ENCODE results near the gene BRD9.
"Not testable (repeated sequence)": the region's sequence is repeated elsewhere in the genome, so short reads cannot be mapped to it uniquely, and the experiment has no call there.

BRD9 gene

GRCh38 chr5:892394-893136, at the start of gene BRD9, which contains the start of gene TRIP13:
Gene BRD9, minus strand, starts transcription at chr5:892801. Its CDS starts 144 bp downstream, at chr5:892657.
Gene TRIP13, plus strand, starts transcription at chr5:892884. Its CDS starts 115 bp downstream, at chr5:892999.
- peaks cover 68% of the 10 kb centered on the region for H3K36me3 ChIP-seq (ENCODE audit: insufficient read depth, low read length)
- H3K4me2 ChIP-seq (ENCODE audit: low read length) = peak within 1 kb of the TSS; percentile 76
- H3K9me3 ChIP-seq (ENCODE audit: low read length) = no peaks in the 10 kb centered on the region
- H3K27ac ChIP-seq (ENCODE audit: low read depth, low read length, poor library complexity, severe bottlenecking) = peak within 1 kb of the TSS; percentile 54
- no peak within 1 kb of the TSS for H2AFZ ChIP-seq (ENCODE audit: low read length)
- H3K9me2 ChIP-seq (ENCODE audit: low read depth, low read length) = no peaks in the 10 kb centered on the region
- no peaks in the 10 kb centered on the region for H3K27me3 ChIP-seq (ENCODE audit: insufficient read depth, low read length)
- H3K4me1 ChIP-seq (ENCODE audit: insufficient read depth, low read length, severe bottlenecking) = peaks cover 22% of the 10 kb centered on the region
- TF ChIP-seq, protein P1, sequence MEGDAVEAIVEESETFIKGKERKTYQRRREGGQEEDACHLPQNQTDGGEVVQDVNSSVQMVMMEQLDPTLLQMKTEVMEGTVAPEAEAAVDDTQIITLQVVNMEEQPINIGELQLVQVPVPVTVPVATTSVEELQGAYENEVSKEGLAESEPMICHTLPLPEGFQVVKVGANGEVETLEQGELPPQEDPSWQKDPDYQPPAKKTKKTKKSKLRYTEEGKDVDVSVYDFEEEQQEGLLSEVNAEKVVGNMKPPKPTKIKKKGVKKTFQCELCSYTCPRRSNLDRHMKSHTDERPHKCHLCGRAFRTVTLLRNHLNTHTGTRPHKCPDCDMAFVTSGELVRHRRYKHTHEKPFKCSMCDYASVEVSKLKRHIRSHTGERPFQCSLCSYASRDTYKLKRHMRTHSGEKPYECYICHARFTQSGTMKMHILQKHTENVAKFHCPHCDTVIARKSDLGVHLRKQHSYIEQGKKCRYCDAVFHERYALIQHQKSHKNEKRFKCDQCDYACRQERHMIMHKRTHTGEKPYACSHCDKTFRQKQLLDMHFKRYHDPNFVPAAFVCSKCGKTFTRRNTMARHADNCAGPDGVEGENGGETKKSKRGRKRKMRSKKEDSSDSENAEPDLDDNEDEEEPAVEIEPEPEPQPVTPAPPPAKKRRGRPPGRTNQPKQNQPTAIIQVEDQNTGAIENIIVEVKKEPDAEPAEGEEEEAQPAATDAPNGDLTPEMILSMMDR (IDR thresholded peaks at IDR 0.05; ENCODE audit: low read length) = no peak
- no peak for TF ChIP-seq EZH2 (IDR thresholded peaks at IDR 0.05; ENCODE audit: borderline replicate concordance, low read length)
- no peaks in the 10 kb centered on the region for H3F3A ChIP-seq (ENCODE audit: insufficient read depth, low read length)
- H4K20me1 ChIP-seq (ENCODE audit: insufficient read depth, low read length) = no peaks in the 10 kb centered on the region
- peak within 1 kb of the TSS; percentile 80 for H3K9ac ChIP-seq (ENCODE audit: low read length)
- peak within 1 kb of the TSS; percentile 74 for H3K4me3 ChIP-seq (ENCODE audit: low read depth, low read length, poor library complexity, severe bottlenecking)
- no peaks in the 10 kb centered on the region for H3K79me2 ChIP-seq (ENCODE audit: insufficient read depth, low read length)

- H3K36me3 ChIP-seq (ENCODE audit: insufficient read depth, low read length); H3K4me1 ChIP-seq (ENCODE audit: insufficient read depth, low read length, severe bottlenecking); H3K4me2 ChIP-seq (ENCODE audit: low read length); H3K27ac ChIP-seq (ENCODE audit: low read depth, low read length, poor library complexity, severe bottlenecking); H3K27me3 ChIP-seq (ENCODE audit: insufficient read depth, low read length); H3K9me2 ChIP-seq (ENCODE audit: low read depth, low read length); H3K79me2 ChIP-seq (ENCODE audit: insufficient read depth, low read length); H2AFZ ChIP-seq (ENCODE audit: low read length); H4K20me1 ChIP-seq (ENCODE audit: insufficient read depth, low read length); H3K9me3 ChIP-seq (ENCODE audit: low read length); H3F3A ChIP-seq (ENCODE audit: insufficient read depth, low read length); H3K4me3 ChIP-seq (ENCODE audit: low read depth, low read length, poor library complexity, severe bottlenecking); H3K9ac ChIP-seq (ENCODE audit: low read length): not testable (repeated sequence)
These were observed 48.1 kb upstream of the BRD9 start for GRCh38 chr5:940741-941140.

- no peak overlapping the region for H3K4me2 ChIP-seq (ENCODE audit: low read length)
- H3K9ac ChIP-seq (ENCODE audit: low read length) = no peak overlapping the region
- H4K20me1 ChIP-seq (ENCODE audit: insufficient read depth, low read length) = no peaks in the 10 kb centered on the region
- no peaks in the 10 kb centered on the region for H3K9me3 ChIP-seq (ENCODE audit: low read length)
- H3K27ac ChIP-seq (ENCODE audit: low read depth, low read length, poor library complexity, severe bottlenecking) = no peak overlapping the region
- H3K79me2 ChIP-seq (ENCODE audit: insufficient read depth, low read length) = no peaks in the 10 kb centered on the region
- H3K4me1 ChIP-seq (ENCODE audit: insufficient read depth, low read length, severe bottlenecking) = no peaks in the 10 kb centered on the region
- no peak for TF ChIP-seq EZH2 (IDR thresholded peaks at IDR 0.05; ENCODE audit: borderline replicate concordance, low read length)
- TF ChIP-seq, protein P1 (IDR thresholded peaks at IDR 0.05; ENCODE audit: low read length) = no peak
- H3K9me2 ChIP-seq (ENCODE audit: low read depth, low read length) = no peaks in the 10 kb centered on the region
- H3K36me3 ChIP-seq (ENCODE audit: insufficient read depth, low read length) = no peaks in the 10 kb centered on the region
- H3F3A ChIP-seq (ENCODE audit: insufficient read depth, low read length) = no peaks in the 10 kb centered on the region
- no peaks in the 10 kb centered on the region for H3K27me3 ChIP-seq (ENCODE audit: insufficient read depth, low read length)
- H2AFZ ChIP-seq (ENCODE audit: low read length) = no peak overlapping the region
- H3K4me3 ChIP-seq (ENCODE audit: low read depth, low read length, poor library complexity, severe bottlenecking) = no peak overlapping the region
These were observed 46.8 kb upstream of the BRD9 start for GRCh38 chr5:939368-939767.
